ENCODE measurements around the gene TMEM154.

GRCh38 chr4:152709675-152710438 is 30.1 kb upstream of the TMEM154 start:
- no peak for TF ChIP-seq POLR2A (IDR thresholded peaks at IDR 0.05; ENCODE audit: low read depth, low read length)
- TF ChIP-seq NFXL1 (IDR thresholded peaks at IDR 0.05; ENCODE audit: borderline replicate concordance) = no peak
- TF ChIP-seq USF2 (IDR thresholded peaks at IDR 0.05; ENCODE audit: borderline replicate concordance, low read depth, low read length) = no peak
- no peak for TF ChIP-seq CTCF (IDR thresholded peaks at IDR 0.05 in 2 of 3, conservative IDR thresholded peaks at IDR 0.05 in 1 of 3; ENCODE audit: control insufficient read depth in 2 of 3, extremely low read depth in 1 of 3, insufficient read depth in 1 of 3, low read depth in 3 of 3, low read length in 3 of 3)
- peak; percentile 15; the same call in 1 of the 2 replicates for TF ChIP-seq TAF1 (IDR thresholded peaks at IDR 0.05; ENCODE audit: borderline replicate concordance, low read depth, low read length)
